Activated CD8-positive, alpha-beta memory T cell treated with anti-CD3 and anti-CD28 coated beads, Interleukin-2, amount 50 U/mL, for 24 hours (primary cell): ENCODE measurements around the gene POLR3K.
"Not testable (repeated sequence)": the region's sequence is repeated elsewhere in the genome, so short reads cannot be mapped to it uniquely, and the experiment has no call there.

ENCODE experiments used
- DNase-seq: peaks from one replicate; pipeline ENCODE4 v3.0.0-alpha.2; 2020; ENCODE audit errors: extremely low read depth

POLR3K gene

GRCh38 chr16:42691-43090 lies 10.7 kb downstream of the POLR3K start:
- no peak for DNase-seq

- DNase-seq = no peak
These were observed 11.3 kb downstream of the POLR3K start for GRCh38 chr16:42069-42457.

- DNase-seq = no peak
These were observed 11.9 kb downstream of the POLR3K start for GRCh38 chr16:41439-42068.

GRCh38 chr16:38941-39892 lies 14.2 kb downstream of the POLR3K start:
- DNase-seq = no peak

GRCh38 chr16:38206-38605 lies 15.2 kb downstream of the POLR3K start:
- not testable (repeated sequence) for DNase-seq

- DNase-seq = no peak
These were observed 15.9 kb downstream of the POLR3K start for GRCh38 chr16:37511-37910.

- DNase-seq = no peak
These were observed 16.9 kb downstream of the POLR3K start for GRCh38 chr16:36336-36984.

- DNase-seq = no peak
These were observed 17.6 kb downstream of the POLR3K start for GRCh38 chr16:35678-36305.

GRCh38 chr16:35011-35677 lies 18.3 kb downstream of the POLR3K start:
- DNase-seq = no peak

- DNase-seq = no peak
These were observed 18.8 kb downstream of the POLR3K start for GRCh38 chr16:34648-34987.

- DNase-seq = no peak
These were observed 19.3 kb downstream of the POLR3K start for GRCh38 chr16:33877-34647.

- DNase-seq = not testable (repeated sequence)
These were observed 20.1 kb downstream of the POLR3K start for GRCh38 chr16:33154-33876.

GRCh38 chr16:30627-31026 lies 22.8 kb downstream of the POLR3K start:
- DNase-seq = not testable (repeated sequence)

GRCh38 chr16:25926-26348 lies 27.5 kb downstream of the POLR3K start:
- not testable (repeated sequence) for DNase-seq

- DNase-seq = not testable (repeated sequence)
These were observed 29.3 kb downstream of the POLR3K start for GRCh38 chr16:24151-24550.

- not testable (repeated sequence) for DNase-seq
These were observed 32.5 kb downstream of the POLR3K start for GRCh38 chr16:20886-21285.

- not testable (repeated sequence) for DNase-seq
These were observed 36.2 kb downstream of the POLR3K start for GRCh38 chr16:17062-17765.

GRCh38 chr16:10772-11171 lies 42.6 kb downstream of the POLR3K start:
- DNase-seq = peak; percentile 81

GRCh38 chr16:9903-10665 lies 43.3 kb downstream of the POLR3K start:
- DNase-seq = no peak
